Stimulated activated memory B cell treated with anti-CD40 and anti-IgM and Interleukin-4, amounts not matched to agents 10 μg/mL and 1 μg/mL and 100 μg/mL, for 72 hours (primary cell): ENCODE results near the gene SIPA1.

Source experiments
- ATAC-seq: fragments of 150-1000 bp; cut with Tn5 transposase; 2 replicates; pipeline ENCODE4 v1.10.0; 2021
- H3K27ac Mint-ChIP-seq: one replicate; pipeline ENCODE4 v1.8.0; 2022; ENCODE audit warnings: mild to moderate bottlenecking, mixed read lengths
- H3K27me3 Mint-ChIP-seq: one replicate; pipeline ENCODE4 v1.8.0; 2022; ENCODE audit warnings: mixed read lengths
- H3K36me3 Mint-ChIP-seq: one replicate; pipeline ENCODE4 v1.8.0; 2022; ENCODE audit warnings: mixed read lengths
- H3K4me1 Mint-ChIP-seq: one replicate; pipeline ENCODE4 v1.8.0; 2022; ENCODE audit warnings: mixed read lengths
- H3K4me3 Mint-ChIP-seq: one replicate; pipeline ENCODE4 v1.8.0; 2022; ENCODE audit warnings: mild to moderate bottlenecking, moderate library complexity, mixed read lengths
- H3K9me3 Mint-ChIP-seq: one replicate; pipeline ENCODE4 v1.8.0; 2022; ENCODE audit warnings: mixed read lengths

The SIPA1 gene

DNA sequence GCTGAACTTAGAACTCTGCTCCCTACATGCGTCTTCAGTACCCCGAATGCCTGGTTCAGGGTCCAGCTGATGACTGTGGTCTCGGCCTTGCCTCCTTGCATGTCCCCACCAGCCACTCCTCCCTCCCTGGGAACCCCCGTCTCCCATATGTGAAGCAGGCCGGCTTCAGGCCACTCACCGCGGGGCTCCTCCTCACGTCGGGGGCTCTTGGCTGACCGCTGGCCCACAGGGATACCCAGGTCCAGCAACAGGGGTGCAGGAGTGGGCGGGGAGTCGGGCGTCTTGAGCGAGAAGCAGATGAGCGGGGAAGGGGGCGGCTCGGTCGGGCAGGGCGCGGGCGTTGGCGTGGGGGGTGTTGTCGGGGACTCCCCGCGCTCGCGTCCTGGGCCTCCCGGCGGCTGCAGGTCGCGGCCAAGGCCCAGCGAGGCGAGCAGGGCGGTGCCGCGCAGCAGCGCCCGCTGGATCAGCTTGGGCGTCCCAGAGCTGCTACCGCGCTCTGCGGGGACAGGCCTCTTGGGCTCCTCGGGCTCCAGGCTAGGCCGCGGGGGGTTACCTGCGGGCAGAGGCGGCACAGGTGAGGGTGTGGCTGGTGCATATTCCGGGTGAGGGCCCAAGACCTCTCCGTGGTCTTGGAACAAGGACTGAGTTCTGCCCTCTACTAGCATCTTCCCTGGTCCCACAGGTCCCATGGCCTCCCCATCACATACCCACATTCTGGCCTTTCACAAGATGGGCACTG lies 38.5 kb upstream of the SIPA1 start:
- Mint-ChIP-seq H3K27ac (no peak overlapping the region), H3K9me3 (no peaks in the 10 kb centered on the region), H3K4me1 (peaks cover 29% of the 10 kb centered on the region), H3K4me3 (no peak overlapping the region), H3K27me3 (no peaks in the 10 kb centered on the region), H3K36me3 (peaks cover 55% of the 10 kb centered on the region)
- no peak for ATAC-seq

DNA sequence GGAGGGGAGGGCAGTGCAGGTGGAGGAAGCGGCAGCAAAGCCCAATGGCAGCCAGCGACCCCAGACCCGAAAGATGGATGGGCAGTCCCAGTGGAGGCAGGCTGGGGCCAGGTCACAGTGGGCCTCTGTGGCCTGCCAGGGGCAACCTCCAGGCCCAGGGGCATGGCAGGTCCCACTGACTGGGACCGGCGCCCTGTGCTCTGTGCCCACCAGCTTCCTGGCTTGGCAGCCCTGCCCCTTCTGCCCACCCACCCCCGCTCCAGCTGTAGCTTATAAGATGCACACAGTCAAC lies 38.0 kb upstream of the SIPA1 start:
- no peak for ATAC-seq
- no peak overlapping the region for H3K27ac Mint-ChIP-seq
- H3K9me3 Mint-ChIP-seq = no peaks in the 10 kb centered on the region
- no peak overlapping the region for H3K4me3 Mint-ChIP-seq
- H3K27me3 Mint-ChIP-seq = no peaks in the 10 kb centered on the region
- H3K36me3 Mint-ChIP-seq = peaks cover 60% of the 10 kb centered on the region
- peaks cover 26% of the 10 kb centered on the region for H3K4me1 Mint-ChIP-seq

DNA sequence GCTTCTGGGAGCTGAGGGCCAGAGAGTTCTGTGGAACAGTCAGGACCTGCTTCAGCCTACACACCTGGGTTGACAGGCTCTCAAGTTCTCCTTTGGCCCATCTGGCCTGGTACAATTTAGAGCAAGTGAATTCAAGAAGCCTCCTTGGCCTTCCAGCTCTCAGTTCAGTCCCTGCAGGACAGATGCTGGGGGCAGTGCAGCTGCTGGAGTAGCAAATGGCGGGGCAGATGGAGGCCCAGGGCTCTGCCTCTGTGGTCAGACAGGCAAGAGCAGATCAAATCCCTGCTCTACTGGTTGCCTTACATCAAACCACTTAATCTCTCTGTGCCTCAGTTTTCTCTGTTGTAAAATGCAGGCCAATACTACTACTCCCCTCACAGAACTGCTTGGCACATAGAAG lies 33.6 kb upstream of the SIPA1 start:
- Mint-ChIP-seq H3K27ac (peak overlapping the region; percentile 44), H3K4me1 (peaks cover 18% of the 10 kb centered on the region), H3K9me3 (no peaks in the 10 kb centered on the region), H3K27me3 (no peaks in the 10 kb centered on the region), H3K36me3 (peaks cover 73% of the 10 kb centered on the region), H3K4me3 (no peak overlapping the region)
- ATAC-seq = no peak

DNA sequence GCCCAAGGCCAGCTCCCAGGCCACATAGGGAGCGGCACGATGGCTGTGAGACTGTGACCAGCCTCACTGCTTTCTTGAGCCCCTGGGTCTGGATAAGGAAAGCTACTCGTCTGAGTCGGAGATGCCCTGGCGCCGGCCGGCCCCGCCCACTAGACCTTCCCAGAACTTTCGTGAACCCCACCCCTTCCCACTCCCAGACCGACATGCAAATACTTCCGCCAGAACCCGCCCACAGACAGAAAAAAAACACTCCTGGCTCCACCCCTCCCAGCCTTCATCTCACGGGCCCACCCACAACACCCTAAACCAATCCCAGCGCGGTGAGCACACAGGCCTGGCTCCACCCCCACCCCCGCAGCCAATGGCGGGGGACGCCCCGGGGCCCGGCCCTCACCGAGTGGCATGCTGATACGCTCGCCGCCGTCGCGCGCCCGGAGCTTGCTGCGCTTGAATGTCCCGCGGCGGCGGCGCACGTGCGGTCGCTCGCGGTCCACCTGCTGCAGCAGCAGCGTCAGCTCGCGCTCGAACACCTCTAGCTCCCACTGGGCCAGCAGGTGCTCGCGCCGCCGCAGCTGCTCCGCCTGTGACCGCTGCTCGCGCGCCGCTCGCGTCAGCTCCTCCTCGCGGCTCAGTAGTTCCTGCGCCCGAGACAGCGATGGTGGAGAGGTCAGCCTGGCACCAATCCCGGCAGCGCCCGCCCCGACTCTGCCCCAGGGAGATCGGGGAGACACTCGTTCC lies 30.9 kb upstream of the SIPA1 start:
- no peak overlapping the region for H3K27ac Mint-ChIP-seq
- H3K27me3 Mint-ChIP-seq = no peaks in the 10 kb centered on the region
- no peaks in the 10 kb centered on the region for H3K9me3 Mint-ChIP-seq
- ATAC-seq = no peak
- H3K4me3 Mint-ChIP-seq = no peak overlapping the region
- peaks cover 46% of the 10 kb centered on the region for H3K4me1 Mint-ChIP-seq
- H3K36me3 Mint-ChIP-seq = peaks cover 84% of the 10 kb centered on the region

DNA sequence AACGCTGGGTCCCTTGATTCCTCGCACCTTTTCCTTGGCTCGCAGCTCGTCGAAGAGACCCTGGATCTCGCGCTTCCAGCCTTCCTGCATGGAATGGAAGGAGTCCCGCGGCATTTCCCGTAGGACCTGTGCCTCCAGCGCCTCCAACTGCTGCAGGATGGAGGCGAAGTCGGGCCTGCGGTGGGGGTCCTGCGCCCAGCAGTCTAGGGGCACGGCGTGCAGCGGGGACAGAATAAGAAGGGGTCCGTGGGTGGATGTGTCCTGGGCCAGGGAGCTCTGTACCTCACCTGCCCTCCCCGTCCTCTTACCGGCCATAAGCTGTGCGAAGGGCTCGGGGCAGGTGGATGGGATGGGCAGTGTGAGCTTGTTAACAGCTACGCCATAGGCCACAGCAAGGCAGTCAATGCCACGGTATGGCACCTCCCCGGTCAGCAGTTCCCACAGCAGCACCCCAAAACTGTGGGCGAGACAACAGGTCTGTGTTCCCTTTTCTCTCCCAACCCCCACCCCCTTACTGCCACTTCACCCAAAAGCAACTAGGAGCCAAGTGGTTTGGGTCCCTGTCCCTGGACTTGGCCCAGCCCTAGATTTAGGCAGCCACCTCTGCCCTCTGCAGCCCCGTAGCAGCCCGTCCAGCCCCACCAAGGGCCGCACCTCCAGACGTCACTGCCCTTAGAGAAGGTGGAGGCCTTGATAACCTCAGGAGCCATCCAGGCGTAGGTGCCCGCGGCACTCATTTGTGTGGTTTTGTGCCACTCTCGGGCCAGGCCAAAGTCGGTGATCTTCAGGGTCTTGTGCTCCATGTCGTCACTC lies 30.1 kb upstream of the SIPA1 start:
- Mint-ChIP-seq H3K27me3 (no peaks in the 10 kb centered on the region), H3K4me3 (no peak overlapping the region), H3K27ac (no peak overlapping the region), H3K4me1 (peaks cover 50% of the 10 kb centered on the region), H3K9me3 (no peaks in the 10 kb centered on the region), H3K36me3 (peaks cover 84% of the 10 kb centered on the region)
- ATAC-seq = no peak

DNA sequence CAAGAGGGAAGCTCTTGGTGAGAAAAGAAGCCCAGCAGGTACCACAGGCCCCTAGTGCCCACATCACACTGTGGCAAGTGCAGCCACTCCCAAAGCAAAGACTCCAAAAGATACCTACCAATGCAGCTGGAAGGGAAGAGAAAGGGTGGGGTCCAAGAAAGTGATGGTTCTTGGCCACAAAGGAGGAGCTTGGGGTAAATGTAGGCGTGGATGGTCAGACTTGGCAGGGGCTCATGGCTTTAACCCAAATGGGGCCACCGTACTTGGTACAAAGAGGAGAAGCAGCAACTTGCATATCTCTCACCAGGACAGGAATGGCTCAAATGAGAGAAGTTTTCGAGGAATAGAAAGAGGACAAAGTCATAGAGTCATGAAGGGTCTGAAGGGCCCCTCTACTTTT lies 28.7 kb upstream of the SIPA1 start:
- H3K4me3 Mint-ChIP-seq = no peak overlapping the region
- H3K4me1 Mint-ChIP-seq = peaks cover 48% of the 10 kb centered on the region
- H3K36me3 Mint-ChIP-seq = peaks cover 71% of the 10 kb centered on the region
- ATAC-seq = no peak
- no peaks in the 10 kb centered on the region for H3K9me3 Mint-ChIP-seq
- H3K27me3 Mint-ChIP-seq = no peaks in the 10 kb centered on the region
- no peak overlapping the region for H3K27ac Mint-ChIP-seq

DNA sequence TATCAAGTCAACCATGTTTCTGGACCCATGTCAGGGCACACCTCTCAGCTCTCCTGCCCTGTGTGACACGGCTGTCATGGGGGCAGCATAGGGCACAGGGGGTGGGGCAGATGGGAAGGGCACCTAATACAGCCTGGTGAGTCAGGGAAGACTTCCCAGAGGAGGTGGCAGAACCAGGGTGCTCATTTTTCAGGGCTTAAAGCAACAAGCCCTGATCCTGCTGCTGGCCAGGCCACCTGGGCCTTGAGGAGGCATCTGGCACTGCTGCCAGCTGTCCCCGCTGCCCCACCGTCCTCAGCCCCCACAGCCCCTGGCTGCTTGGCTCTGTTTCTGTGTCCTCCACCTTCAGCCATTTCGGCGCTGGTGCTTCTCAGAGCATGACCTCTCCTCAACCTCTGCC lies 28.2 kb upstream of the SIPA1 start:
- Mint-ChIP-seq H3K4me3 (no peak overlapping the region), H3K36me3 (peaks cover 66% of the 10 kb centered on the region), H3K27ac (peak overlapping the region; percentile 94), H3K9me3 (no peaks in the 10 kb centered on the region), H3K27me3 (no peaks in the 10 kb centered on the region), H3K4me1 (peaks cover 48% of the 10 kb centered on the region)
- no peak for ATAC-seq

DNA sequence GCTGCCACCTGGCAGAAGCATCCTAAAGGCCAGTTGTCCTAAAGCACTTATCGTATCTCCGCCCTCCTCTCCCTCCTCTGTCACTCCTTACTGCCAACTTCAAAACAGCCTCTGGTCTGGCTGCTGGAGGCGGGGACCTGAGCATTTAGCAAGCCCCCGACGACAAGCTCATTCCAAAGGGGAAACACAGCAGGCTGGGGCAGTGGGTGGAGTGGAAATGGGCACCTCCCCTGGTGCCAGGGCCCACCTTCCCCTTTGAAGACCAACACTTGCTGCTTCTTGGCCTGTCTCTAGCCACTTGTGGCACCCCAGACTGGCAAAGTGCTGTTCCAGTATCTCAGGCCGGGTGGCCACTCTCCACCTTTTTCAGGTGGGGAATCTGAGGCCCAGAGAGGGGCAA lies 27.5 kb upstream of the SIPA1 start:
- H3K4me3 Mint-ChIP-seq = no peak overlapping the region
- H3K27me3 Mint-ChIP-seq = no peaks in the 10 kb centered on the region
- peak overlapping the region; percentile 94 for H3K27ac Mint-ChIP-seq
- no peaks in the 10 kb centered on the region for H3K9me3 Mint-ChIP-seq
- peaks cover 48% of the 10 kb centered on the region for H3K4me1 Mint-ChIP-seq
- no peak for ATAC-seq
- peaks cover 60% of the 10 kb centered on the region for H3K36me3 Mint-ChIP-seq

DNA sequence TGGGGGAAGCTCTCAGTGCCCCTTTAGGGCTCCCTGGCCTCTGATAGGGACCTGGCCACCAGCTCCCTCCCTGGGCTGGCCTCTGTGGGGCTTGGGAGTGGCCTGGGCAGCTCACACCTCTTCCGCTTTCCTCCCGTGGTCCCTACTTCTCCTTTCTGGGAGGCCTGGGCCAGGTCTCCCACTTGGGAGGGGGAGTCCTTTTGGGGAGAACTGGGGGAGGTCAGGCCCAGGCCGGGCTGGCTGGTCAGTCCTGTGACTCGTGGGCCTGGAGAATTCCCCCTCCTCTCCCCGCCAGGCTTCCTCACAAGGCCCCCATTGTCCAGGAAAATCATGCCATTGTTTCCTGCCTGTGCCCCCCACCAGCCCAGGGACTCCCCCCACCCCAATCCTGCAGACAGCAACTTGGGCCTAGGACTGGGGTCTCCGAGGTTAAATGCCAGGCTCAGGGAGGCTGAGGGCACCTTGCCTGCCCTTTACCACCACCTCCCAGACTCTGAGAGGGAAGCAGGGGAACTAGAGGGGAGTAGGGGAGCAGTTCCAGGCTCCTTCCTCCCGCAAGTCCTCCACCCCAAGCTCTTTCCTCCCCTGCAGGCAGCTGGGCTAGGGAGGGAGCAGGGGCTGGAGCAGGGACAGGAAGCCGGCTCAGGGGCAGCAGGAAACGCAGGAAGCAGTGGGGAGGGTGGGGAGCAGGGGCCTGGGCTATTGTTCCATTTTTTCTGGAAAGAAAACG lies 26.7 kb upstream of the SIPA1 start:
- Mint-ChIP-seq H3K9me3 (no peaks in the 10 kb centered on the region), H3K27me3 (no peaks in the 10 kb centered on the region), H3K27ac (peak overlapping the region; percentile 94), H3K4me3 (peak overlapping the region; percentile 63), H3K4me1 (peaks cover 50% of the 10 kb centered on the region), H3K36me3 (peaks cover 52% of the 10 kb centered on the region)
- no peak for ATAC-seq

DNA sequence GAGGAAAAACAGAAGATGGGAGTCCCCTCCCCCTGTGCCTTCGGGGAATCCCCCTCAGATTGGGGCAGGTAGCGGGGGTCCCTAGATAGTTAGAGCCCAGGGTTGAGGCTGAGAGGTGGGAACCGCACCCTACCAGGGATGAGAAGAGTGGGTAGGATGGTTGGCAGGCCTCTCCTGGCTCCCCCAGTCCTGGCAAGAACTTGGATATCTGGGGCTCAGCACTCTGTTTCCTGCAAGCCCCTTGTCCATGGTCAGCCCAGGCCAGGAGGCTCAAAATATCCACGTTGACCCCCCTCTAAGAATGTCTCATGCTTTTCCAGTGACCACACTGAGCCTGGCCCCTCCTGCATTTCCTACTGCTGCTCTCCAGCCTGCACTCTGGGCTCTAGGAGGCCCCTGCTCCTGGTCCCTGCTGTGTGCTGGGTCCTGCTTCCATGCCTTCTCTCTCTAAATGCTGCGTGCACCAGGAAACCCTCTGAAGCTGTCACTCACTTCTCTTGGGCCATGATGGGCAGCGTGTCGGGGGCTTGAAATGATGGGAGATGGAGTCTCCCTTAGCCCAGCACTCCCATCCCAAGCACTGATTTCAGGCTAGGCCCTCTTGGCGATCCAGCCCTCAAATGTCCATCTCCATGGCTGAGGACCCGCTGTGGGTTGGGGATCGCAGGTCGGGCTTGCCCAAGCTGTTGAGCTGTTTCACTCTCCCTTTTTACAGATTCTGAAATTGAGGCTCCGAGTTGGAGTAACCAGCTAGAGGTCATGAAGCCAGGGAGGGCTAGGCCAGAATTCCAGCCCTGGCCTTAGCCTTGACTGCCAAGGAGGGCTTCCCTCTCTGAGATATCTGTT lies 25.9 kb upstream of the SIPA1 start:
- Mint-ChIP-seq H3K4me3 (peak overlapping the region; percentile 86), H3K27me3 (no peaks in the 10 kb centered on the region), H3K4me1 (peaks cover 57% of the 10 kb centered on the region), H3K9me3 (no peaks in the 10 kb centered on the region), H3K27ac (peak overlapping the region; percentile 94), H3K36me3 (peaks cover 52% of the 10 kb centered on the region)
- no peak for ATAC-seq

DNA sequence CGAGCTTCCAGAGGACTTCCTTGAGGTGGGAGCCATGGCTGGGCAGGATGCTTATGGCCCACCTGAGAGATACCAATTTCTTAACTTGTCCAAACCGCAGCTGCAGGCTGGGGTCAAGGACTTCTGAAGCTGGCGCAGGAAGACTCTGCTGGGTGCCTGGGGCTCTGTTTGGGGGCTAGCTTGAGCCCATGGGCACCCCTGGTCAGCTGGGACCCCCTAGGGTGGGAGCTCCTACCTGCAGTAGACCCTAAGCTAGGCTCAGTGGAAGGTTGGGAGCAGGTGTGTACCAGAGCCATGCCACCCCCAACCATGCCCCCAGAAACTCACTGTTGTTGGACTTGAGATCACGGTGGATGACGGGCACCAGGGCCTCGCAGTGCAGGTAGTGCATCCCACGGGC lies 25.2 kb upstream of the SIPA1 start:
- H3K36me3 Mint-ChIP-seq = peaks cover 52% of the 10 kb centered on the region
- peak overlapping the region; percentile 94 for H3K27ac Mint-ChIP-seq
- no peaks in the 10 kb centered on the region for H3K9me3 Mint-ChIP-seq
- peak overlapping the region; percentile 86 for H3K4me3 Mint-ChIP-seq
- ATAC-seq = no peak
- peaks cover 64% of the 10 kb centered on the region for H3K4me1 Mint-ChIP-seq
- no peaks in the 10 kb centered on the region for H3K27me3 Mint-ChIP-seq

DNA sequence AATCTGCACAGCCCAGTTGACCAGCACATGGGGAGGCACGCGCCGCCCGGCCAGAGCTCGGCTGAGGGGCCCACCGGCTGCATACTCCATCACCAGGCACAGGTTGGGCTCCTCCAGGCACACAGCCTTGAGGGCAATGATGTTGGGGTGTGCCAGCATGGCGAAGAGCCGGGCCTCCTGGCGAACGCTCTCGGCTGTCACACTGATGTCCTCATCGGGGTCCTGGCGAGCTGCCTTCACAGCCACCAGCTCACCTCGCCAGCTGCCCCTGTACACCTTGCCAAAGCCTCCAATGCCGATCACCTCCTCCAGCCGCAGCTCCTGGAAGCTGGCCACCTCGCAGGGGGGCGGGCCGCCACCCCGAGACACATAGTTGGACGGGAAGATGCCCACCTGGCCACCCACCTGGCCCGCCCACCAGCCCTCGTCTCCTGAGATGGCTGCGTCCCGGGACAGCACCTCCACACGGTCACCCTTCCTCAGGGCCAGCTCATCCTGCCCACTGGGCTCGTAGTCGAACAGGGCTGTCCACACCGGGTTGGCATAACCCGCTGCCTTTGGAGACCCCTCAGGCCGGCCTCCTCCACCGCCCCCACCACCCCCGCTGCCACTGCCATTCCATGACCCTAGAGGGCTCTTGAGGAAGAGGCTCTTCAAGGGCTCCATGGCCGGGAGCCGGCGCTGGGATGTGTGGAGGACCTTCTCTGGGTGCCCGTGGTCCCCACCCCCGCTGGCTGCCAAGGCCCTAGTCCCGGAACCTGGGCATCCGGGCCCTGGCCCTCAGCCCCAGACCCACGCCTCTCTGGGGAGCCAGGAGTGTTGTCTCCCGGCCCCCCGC lies 24.6 kb upstream of the SIPA1 start:
- Mint-ChIP-seq H3K27ac (peak overlapping the region; percentile 94), H3K4me1 (peaks cover 69% of the 10 kb centered on the region), H3K9me3 (no peaks in the 10 kb centered on the region), H3K4me3 (peak overlapping the region; percentile 86), H3K27me3 (no peaks in the 10 kb centered on the region), H3K36me3 (peaks cover 48% of the 10 kb centered on the region)
- no peak for ATAC-seq

DNA sequence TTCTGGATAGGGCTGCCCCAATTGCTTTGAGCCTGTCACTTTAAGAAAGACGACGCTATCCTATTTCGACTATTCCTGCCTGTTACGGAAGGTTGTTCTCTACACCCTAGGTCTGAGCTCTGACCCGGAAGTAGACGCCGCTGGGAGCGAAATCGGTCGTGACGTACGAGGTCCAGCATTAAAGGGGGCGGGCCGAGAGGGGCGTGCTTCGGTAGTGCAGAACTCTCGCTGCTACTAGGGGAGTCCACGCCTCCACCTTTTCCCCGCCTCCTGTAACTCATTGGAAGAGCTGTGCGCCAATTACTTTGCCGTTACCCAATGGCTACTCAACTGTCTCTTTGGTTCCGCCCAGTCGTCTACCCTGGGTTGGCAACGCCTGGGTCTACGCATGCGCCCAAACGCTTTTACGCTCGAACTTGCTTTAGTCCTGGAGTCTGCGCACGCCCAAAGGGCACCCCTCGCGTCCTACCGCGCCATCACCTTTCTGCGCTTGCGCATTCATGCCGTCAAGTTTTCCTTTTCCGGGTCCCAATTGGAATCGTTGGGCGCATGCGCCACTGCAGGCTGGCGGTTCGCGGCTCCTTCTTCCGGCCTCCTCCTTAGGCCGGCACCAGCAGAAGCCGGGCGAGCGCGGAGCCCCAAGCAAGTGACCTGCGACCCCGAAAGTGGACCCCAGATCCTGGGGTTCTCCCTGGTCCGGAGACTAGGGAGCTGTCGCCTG lies 22.5 kb upstream of the SIPA1 start, which contains the start of gene PCNX3:
Gene PCNX3 (plus strand): TSS at position 548 of the 721 bp plus-strand sequence. CDS start 536 bp downstream, outside the sequence.
- no peaks in the 10 kb centered on the region for H3K27me3 Mint-ChIP-seq
- peaks cover 48% of the 10 kb centered on the region for H3K36me3 Mint-ChIP-seq
- no peaks in the 10 kb centered on the region for H3K9me3 Mint-ChIP-seq
- H3K4me3 Mint-ChIP-seq = peak within 1 kb of the TSS; percentile 86
- H3K27ac Mint-ChIP-seq = peak within 1 kb of the TSS; percentile 94
- H3K4me1 Mint-ChIP-seq = peaks cover 58% of the 10 kb centered on the region
- peak; percentile 93 for ATAC-seq
